ENCODE results near the gene PHF13.
"Not testable (repeated sequence)": the region's sequence is repeated elsewhere in the genome, so short reads cannot be mapped to it uniquely, and the experiment has no call there.

Gene PHF13

GRCh38 chr1:6632588-6633514 is 19.3 kb downstream of the PHF13 start:
- DNase-seq, result no peak

GRCh38 chr1:6634371-6635052 is 21.0 kb downstream of the PHF13 start:
- peak; percentile 17 for DNase-seq

GRCh38 chr1:6635161-6635909 is 21.8 kb downstream of the PHF13 start:
- no peak for DNase-seq

- no peak for DNase-seq
Measured at GRCh38 chr1:6635910-6636760, 22.6 kb downstream of the PHF13 start.

GRCh38 chr1:6636778-6637177 is 23.2 kb downstream of the PHF13 start:
- DNase-seq, result not testable (repeated sequence)

GRCh38 chr1:6637770-6638169 is 24.2 kb downstream of the PHF13 start:
- no peak for DNase-seq

GRCh38 chr1:6638226-6638625 is 24.7 kb downstream of the PHF13 start:
- DNase-seq, result no peak

GRCh38 chr1:6640867-6641266 is 27.3 kb downstream of the PHF13 start:
- not testable (repeated sequence) for DNase-seq

GRCh38 chr1:6645018-6645417 is 31.5 kb downstream of the PHF13 start:
- no peak for DNase-seq

GRCh38 chr1:6646499-6647148 is 33.1 kb downstream of the PHF13 start:
- DNase-seq, result peak; percentile 8

GRCh38 chr1:6648556-6648955 is 35.0 kb downstream of the PHF13 start:
- DNase-seq, result no peak

- DNase-seq, result no peak
Measured at GRCh38 chr1:6651909-6652308, 38.4 kb downstream of the PHF13 start.

- no peak for DNase-seq
Measured at GRCh38 chr1:6652986-6653385, 39.5 kb downstream of the PHF13 start.

- no peak for DNase-seq
Measured at GRCh38 chr1:6653436-6654290, 40.1 kb downstream of the PHF13 start.

GRCh38 chr1:6657138-6657537 is 43.6 kb downstream of the PHF13 start:
- no peak for DNase-seq

GRCh38 chr1:6658359-6659060 is 45.0 kb downstream of the PHF13 start:
- no peak for DNase-seq

- no peak for DNase-seq
Measured at GRCh38 chr1:6660415-6661049, 47.0 kb downstream of the PHF13 start.

GRCh38 chr1:6662468-6662867 is 48.9 kb downstream of the PHF13 start:
- DNase-seq, result not testable (repeated sequence)

GRCh38 chr1:6666696-6667095 is 53.2 kb downstream of the PHF13 start:
- no peak for DNase-seq

GRCh38 chr1:6667139-6667538 is 53.6 kb downstream of the PHF13 start:
- DNase-seq, result no peak

Measured in activated T-cell treated with anti-CD3 and anti-CD28 coated beads for 4 hours (primary cell).